Activated T-cell treated with anti-CD3 and anti-CD28 coated beads, Interleukin-2, amount 50 U/mL, for 72 hours (primary cell): Measurements from ENCODE around the gene SPTBN4. TPM values are rescaled to one million over a fixed set of nuclear protein-coding genes. Genes with fewer than 3 reads are reported as not detected.
A peak's percentile ranks its signal among the peaks of the same experiment; 100 is the strongest.
"Not testable (repeated sequence)": the region's sequence is repeated elsewhere in the genome, so short reads cannot be mapped to it uniquely, and the experiment has no call there.

Source experiments
- ATAC-seq, 2 donors: fragments of 150-1000 bp; cut with Tn5 transposase; replicated peaks in 1 of 2; 2 replicates each; pipeline ENCODE4 v1.10.0; 2021; ENCODE audit warnings: moderate library complexity in 2 of 2, mild to moderate bottlenecking in 1 of 2
- DNase-seq, 2 donors: peaks; one replicate each; pipeline ENCODE4 v3.0.0; 2021 to 2022; ENCODE audit warnings: mixed read lengths in 1 of 2
- H3K27ac Mint-ChIP-seq: one replicate; pipeline ENCODE4 v1.8.0; 2022; ENCODE audit warnings: mild to moderate bottlenecking, moderate library complexity, mixed read lengths
- H3K27me3 Mint-ChIP-seq: one replicate; pipeline ENCODE4 v1.8.0; 2022; ENCODE audit warnings: low read depth, mixed read lengths
- H3K36me3 Mint-ChIP-seq, 2 donors: one replicate each; pipeline ENCODE4 v1.8.0; 2022; ENCODE audit warnings: mixed read lengths in 2 of 2, mild to moderate bottlenecking in 1 of 2; ENCODE audit not compliant: insufficient read depth in 2 of 2
- H3K4me1 Mint-ChIP-seq: one replicate; pipeline ENCODE4 v1.8.0; 2022; ENCODE audit warnings: low read depth, mixed read lengths
- H3K4me3 Mint-ChIP-seq, 2 donors: one replicate each; pipeline ENCODE4 v1.8.0; 2022; ENCODE audit warnings: mild to moderate bottlenecking in 2 of 2, mixed read lengths in 2 of 2, moderate library complexity in 2 of 2
- H3K9me3 Mint-ChIP-seq, 2 donors: one replicate each; pipeline ENCODE4 v1.8.0; 2022; ENCODE audit warnings: mixed read lengths in 2 of 2
- total RNA-seq, 2 donors: library from RNA; stranded (reverse); gene quantifications; one replicate each; pipeline ENCODE4 v1.2.3, GENCODE V29; 2022

Gene SPTBN4
- total RNA-seq, 2 donors from 2014 or later = 2.2 to 4.8 TPM

GRCh38 chr19:40444825-40445312 lies 21.9 kb upstream of the SPTBN4 start:
- DNase-seq = no peak
- Mint-ChIP-seq H3K36me3 (peaks cover 7% of the 10 kb centered on the region in 2 donors), H3K9me3 (no peaks in the 10 kb centered on the region), H3K4me3 (peak overlapping the region; percentile 99), H3K27ac (no peak overlapping the region), H3K4me1 (peaks cover 16% of the 10 kb centered on the region), H3K27me3 (no peaks in the 10 kb centered on the region)
- no peak for ATAC-seq

- DNase-seq (no peak), ATAC-seq (no peak)
- Mint-ChIP-seq H3K9me3 (no peaks in the 10 kb centered on the region), H3K4me3 (peak overlapping the region; percentile 64 to 66), H3K27ac (no peak overlapping the region), H3K27me3 (no peaks in the 10 kb centered on the region), H3K4me1 (peaks cover 16% of the 10 kb centered on the region), H3K36me3 (peaks cover 7 to 8% of the 10 kb centered on the region in 2 donors)
These were observed 21.0 kb upstream of the SPTBN4 start for GRCh38 chr19:40445780-40446262.

- H3K4me3 Mint-ChIP-seq = no peak overlapping the region
- ATAC-seq = no peak
- H3K4me1 Mint-ChIP-seq = peaks cover 16% of the 10 kb centered on the region
- H3K9me3 Mint-ChIP-seq = no peaks in the 10 kb centered on the region
- no peak overlapping the region for H3K27ac Mint-ChIP-seq
- no peak for DNase-seq
- H3K27me3 Mint-ChIP-seq = no peaks in the 10 kb centered on the region
- peaks cover 7 to 8% of the 10 kb centered on the region in 2 donors for H3K36me3 Mint-ChIP-seq
These were observed 20.5 kb upstream of the SPTBN4 start for GRCh38 chr19:40446263-40446784.

- peaks cover 0 to 4% of the 10 kb centered on the region in 2 donors for H3K36me3 Mint-ChIP-seq
- no peak overlapping the region for H3K4me3 Mint-ChIP-seq
- H3K4me1 Mint-ChIP-seq = peaks cover 7% of the 10 kb centered on the region
- no peaks in the 10 kb centered on the region for H3K27me3 Mint-ChIP-seq
- ATAC-seq (no peak), DNase-seq (no peak)
- no peak overlapping the region for H3K27ac Mint-ChIP-seq
- no peaks in the 10 kb centered on the region for H3K9me3 Mint-ChIP-seq
These were observed 17.3 kb upstream of the SPTBN4 start for GRCh38 chr19:40449506-40449905.

- H3K4me1 Mint-ChIP-seq = no peaks in the 10 kb centered on the region
- ATAC-seq = no peak
- H3K27ac Mint-ChIP-seq = no peak overlapping the region
- no peak for DNase-seq
- no peaks in the 10 kb centered on the region for H3K27me3 Mint-ChIP-seq
- H3K4me3 Mint-ChIP-seq = no peak overlapping the region
- H3K9me3 Mint-ChIP-seq = no peaks in the 10 kb centered on the region
- peaks cover 0 to 4% of the 10 kb centered on the region in 2 donors for H3K36me3 Mint-ChIP-seq
These were observed 16.1 kb upstream of the SPTBN4 start for GRCh38 chr19:40450664-40451063.

- H3K36me3 Mint-ChIP-seq = peaks cover 0 to 4% of the 10 kb centered on the region in 2 donors
These were observed 14.8 kb upstream of the SPTBN4 start for GRCh38 chr19:40452016-40452415.

GRCh38 chr19:40453151-40453735 lies 13.6 kb upstream of the SPTBN4 start:
- Mint-ChIP-seq H3K4me3 (no peak overlapping the region), H3K9me3 (no peaks in the 10 kb centered on the region), H3K27me3 (no peaks in the 10 kb centered on the region), H3K4me1 (no peaks in the 10 kb centered on the region), H3K27ac (no peak overlapping the region), H3K36me3 (peaks cover 0 to 4% of the 10 kb centered on the region in 2 donors)
- DNase-seq = no peak
- ATAC-seq = no peak

More at GRCh38 chr19:40452016-40452415, 14.8 kb upstream of the SPTBN4 start:
- Mint-ChIP-seq H3K9me3 (no peaks in the 10 kb centered on the region), H3K4me3 (no peak overlapping the region), H3K27me3 (no peaks in the 10 kb centered on the region), H3K27ac (no peak overlapping the region), H3K4me1 (no peaks in the 10 kb centered on the region)
- ATAC-seq (no peak), DNase-seq (no peak)

- not testable (repeated sequence) for H3K9me3 Mint-ChIP-seq, H3K27ac Mint-ChIP-seq, H3K4me1 Mint-ChIP-seq, H3K4me3 Mint-ChIP-seq, DNase-seq, ATAC-seq, H3K27me3 Mint-ChIP-seq, H3K36me3 Mint-ChIP-seq
These were observed 12.9 kb upstream of the SPTBN4 start for GRCh38 chr19:40453943-40454342.

- ATAC-seq (no peak), DNase-seq (no peak)
- H3K4me3 Mint-ChIP-seq = no peak overlapping the region
- H3K27me3 Mint-ChIP-seq = no peaks in the 10 kb centered on the region
- no peaks in the 10 kb centered on the region for H3K36me3 Mint-ChIP-seq
- peaks cover 7% of the 10 kb centered on the region for H3K4me1 Mint-ChIP-seq
- H3K9me3 Mint-ChIP-seq = no peaks in the 10 kb centered on the region
- H3K27ac Mint-ChIP-seq = no peak overlapping the region
These were observed 9.8 kb upstream of the SPTBN4 start for GRCh38 chr19:40457048-40457447.

- no peak for ATAC-seq
- H3K36me3 Mint-ChIP-seq = no peaks in the 10 kb centered on the region
- no peaks in the 10 kb centered on the region for H3K9me3 Mint-ChIP-seq
- H3K27me3 Mint-ChIP-seq = no peaks in the 10 kb centered on the region
- H3K4me1 Mint-ChIP-seq = peaks cover 12% of the 10 kb centered on the region
- H3K27ac Mint-ChIP-seq = no peak overlapping the region
- DNase-seq = no peak
- no peak overlapping the region for H3K4me3 Mint-ChIP-seq
These were observed 8.7 kb upstream of the SPTBN4 start for GRCh38 chr19:40457953-40458596.

GRCh38 chr19:40458597-40458974 lies 8.2 kb upstream of the SPTBN4 start:
- Mint-ChIP-seq H3K36me3 (no peaks in the 10 kb centered on the region), H3K9me3 (no peaks in the 10 kb centered on the region), H3K4me1 (peaks cover 17% of the 10 kb centered on the region), H3K27ac (no peak overlapping the region), H3K4me3 (no peak overlapping the region), H3K27me3 (no peaks in the 10 kb centered on the region)
- no peak for DNase-seq
- no peak for ATAC-seq

GRCh38 chr19:40460185-40460584 lies 6.6 kb upstream of the SPTBN4 start:
- ATAC-seq = no peak
- no peak for DNase-seq
- Mint-ChIP-seq H3K36me3 (no peaks in the 10 kb centered on the region), H3K4me1 (peaks cover 33% of the 10 kb centered on the region), H3K4me3 (no peak overlapping the region), H3K27ac (no peak overlapping the region), H3K27me3 (no peaks in the 10 kb centered on the region), H3K9me3 (no peaks in the 10 kb centered on the region)

GRCh38 chr19:40461669-40462221 lies 5.1 kb upstream of the SPTBN4 start:
- peaks cover 46% of the 10 kb centered on the region for H3K4me1 Mint-ChIP-seq
- ATAC-seq (no peak), DNase-seq (no peak)
- H3K27me3 Mint-ChIP-seq = peaks cover 7% of the 10 kb centered on the region
- H3K27ac Mint-ChIP-seq = no peak overlapping the region
- H3K9me3 Mint-ChIP-seq = no peaks in the 10 kb centered on the region
- peaks cover 4 to 5% of the 10 kb centered on the region in 2 donors for H3K36me3 Mint-ChIP-seq
- no peak overlapping the region for H3K4me3 Mint-ChIP-seq
